ENCODE results near the gene SMCR8.
"Not testable (repeated sequence)": the region's sequence is repeated elsewhere in the genome, so short reads cannot be mapped to it uniquely, and the experiment has no call there.

Gene SMCR8

DNA sequence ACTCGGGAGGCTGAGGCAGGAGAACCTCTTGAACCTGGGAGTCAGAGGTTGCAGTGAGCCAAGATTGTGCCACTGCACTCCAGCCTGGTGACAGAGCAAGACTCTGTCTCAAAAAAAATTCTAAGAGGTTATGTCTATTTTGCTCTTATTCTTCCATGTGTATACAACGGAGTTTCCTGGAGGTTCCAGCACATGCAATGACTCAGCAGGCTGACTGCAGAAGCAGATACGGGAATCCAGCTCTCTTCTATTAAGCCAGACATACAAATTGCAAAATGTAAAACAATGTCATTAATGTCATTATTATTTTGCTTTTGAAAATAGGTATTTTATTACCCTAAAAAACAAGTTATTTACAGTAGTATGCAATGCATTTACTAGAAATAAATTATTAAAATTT is 36.2 kb upstream of the SMCR8 start:
- CTCF ChIA-PET, result no interaction called here
- POLR2A ChIA-PET (ENCODE audit: low non-redundant PET), result no interaction called here
- DNase-seq (ENCODE audit: low spot score), result no peak
- no peak overlapping the region for H3K27ac ChIP-seq
- TF ChIP-seq, protein P1, sequence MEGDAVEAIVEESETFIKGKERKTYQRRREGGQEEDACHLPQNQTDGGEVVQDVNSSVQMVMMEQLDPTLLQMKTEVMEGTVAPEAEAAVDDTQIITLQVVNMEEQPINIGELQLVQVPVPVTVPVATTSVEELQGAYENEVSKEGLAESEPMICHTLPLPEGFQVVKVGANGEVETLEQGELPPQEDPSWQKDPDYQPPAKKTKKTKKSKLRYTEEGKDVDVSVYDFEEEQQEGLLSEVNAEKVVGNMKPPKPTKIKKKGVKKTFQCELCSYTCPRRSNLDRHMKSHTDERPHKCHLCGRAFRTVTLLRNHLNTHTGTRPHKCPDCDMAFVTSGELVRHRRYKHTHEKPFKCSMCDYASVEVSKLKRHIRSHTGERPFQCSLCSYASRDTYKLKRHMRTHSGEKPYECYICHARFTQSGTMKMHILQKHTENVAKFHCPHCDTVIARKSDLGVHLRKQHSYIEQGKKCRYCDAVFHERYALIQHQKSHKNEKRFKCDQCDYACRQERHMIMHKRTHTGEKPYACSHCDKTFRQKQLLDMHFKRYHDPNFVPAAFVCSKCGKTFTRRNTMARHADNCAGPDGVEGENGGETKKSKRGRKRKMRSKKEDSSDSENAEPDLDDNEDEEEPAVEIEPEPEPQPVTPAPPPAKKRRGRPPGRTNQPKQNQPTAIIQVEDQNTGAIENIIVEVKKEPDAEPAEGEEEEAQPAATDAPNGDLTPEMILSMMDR (conservative IDR thresholded peaks at IDR 0.05; ENCODE audit: low read depth), result no peak

DNA sequence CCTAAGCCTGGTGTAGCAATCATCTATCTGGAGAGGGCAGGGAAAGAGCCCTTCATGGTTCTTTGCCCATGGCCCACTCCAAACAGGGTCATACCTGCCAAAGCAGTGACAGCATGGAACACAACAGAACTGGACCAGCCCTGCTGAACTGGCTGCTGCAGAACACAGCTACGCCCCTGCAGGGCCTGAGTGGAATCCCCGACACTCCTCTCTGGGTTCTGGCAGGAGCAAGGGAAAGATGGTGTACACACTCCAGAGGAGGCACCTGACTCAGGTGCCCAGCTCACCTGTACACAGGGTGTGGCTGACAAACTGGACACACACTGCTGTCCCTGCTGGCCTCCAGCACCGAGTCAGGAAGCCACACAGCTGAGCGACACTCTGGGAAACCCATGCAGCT is 34.8 kb upstream of the SMCR8 start:
- TF ChIP-seq, protein P1 (conservative IDR thresholded peaks at IDR 0.05; ENCODE audit: low read depth), result no peak
- no peak for DNase-seq (ENCODE audit: low spot score)
- ChIA-PET POLR2A (ENCODE audit: low non-redundant PET) (no interaction called here), CTCF (interaction anchor here (0.7 kb wide), 1 partner anchor 72 kb away, joined by 4 read pairs; no protein-coding TSS in a partner anchor)
- H3K27ac ChIP-seq, result peak overlapping the region; percentile 31; the same call in 1 of the 2 replicates

DNA sequence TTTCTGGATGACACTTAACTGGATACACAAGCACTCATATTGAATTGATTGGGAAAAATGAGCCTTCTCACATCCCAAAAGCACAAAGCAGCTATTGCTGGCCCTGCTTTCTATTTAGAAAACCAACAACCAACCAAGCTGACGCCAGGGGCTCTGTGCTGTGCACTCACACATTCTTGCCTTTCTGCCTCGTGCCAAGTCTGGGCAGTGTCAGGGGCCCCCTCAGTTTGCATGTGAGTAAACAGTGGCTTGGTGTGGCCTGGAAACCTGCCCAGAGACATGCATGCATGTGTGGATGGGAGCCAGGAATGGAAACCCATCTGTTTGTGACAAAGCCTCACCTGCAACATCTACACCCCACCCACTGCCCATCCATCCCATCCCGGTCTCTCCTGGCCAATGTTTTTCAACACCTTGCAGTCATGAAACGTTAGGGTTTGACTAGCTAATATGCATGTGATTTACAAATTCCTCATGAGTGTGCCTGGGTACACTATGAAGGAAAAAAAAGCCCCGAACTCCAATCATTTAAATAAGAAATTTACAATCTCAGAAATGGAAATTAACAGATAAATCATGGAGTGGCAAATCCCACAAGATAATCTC is 34.2 kb upstream of the SMCR8 start:
- POLR2A ChIA-PET (ENCODE audit: low non-redundant PET), result no interaction called here
- CTCF ChIA-PET, result no interaction called here

DNA sequence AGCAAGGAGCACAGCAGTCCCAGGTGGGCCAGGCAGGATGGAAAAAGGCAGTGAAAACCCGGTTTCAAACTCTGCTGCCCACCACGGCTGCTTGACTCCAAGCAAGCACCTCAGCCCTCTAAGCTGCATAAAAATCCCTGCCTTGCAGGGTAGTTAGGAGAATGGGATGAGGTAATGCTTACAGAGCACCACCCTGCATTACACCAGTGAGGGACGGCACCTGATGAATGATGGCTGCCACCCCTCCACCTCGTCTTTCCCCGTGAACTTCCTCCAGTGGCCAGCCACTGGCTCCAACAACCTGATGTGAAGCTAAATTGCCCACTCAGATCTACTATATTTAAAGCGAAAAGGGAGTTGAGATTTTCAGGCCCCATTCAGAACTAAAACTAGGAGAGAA is 33.3 kb upstream of the SMCR8 start:
- no peak overlapping the region for H3K27ac ChIP-seq
- ChIA-PET CTCF (no interaction called here), POLR2A (ENCODE audit: low non-redundant PET) (no interaction called here)
- TF ChIP-seq, protein P1 (conservative IDR thresholded peaks at IDR 0.05; ENCODE audit: low read depth), result no peak
- no peak for DNase-seq (ENCODE audit: low spot score)

More for the DNA sequence above, 34.2 kb upstream of the SMCR8 start:
- TF ChIP-seq, protein P1 (conservative IDR thresholded peaks at IDR 0.05; ENCODE audit: low read depth), result no peak
- DNase-seq (ENCODE audit: low spot score), result no peak
- H3K27ac ChIP-seq, result peak overlapping the region; percentile 31; the same call in 1 of the 2 replicates

DNA sequence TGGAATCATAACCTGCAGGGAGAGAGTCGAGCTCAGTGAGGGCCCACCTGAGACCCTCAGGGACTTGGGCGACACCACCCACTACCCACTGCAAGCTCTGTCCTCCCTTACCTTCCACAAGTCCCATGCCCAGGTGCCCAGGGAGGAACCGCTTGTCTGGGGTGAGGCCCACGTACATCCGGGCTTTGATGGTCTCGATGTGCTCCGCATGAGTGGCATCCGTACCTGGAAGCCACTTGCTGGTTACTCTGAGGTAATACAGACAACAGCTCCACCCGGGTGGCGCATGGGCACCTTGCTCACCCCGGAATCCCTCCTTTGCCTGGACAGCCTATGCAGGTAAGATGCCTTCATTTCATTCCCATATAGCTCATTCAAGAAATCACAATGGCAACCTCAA is 29.8 kb upstream of the SMCR8 start:
- ChIA-PET POLR2A (ENCODE audit: low non-redundant PET) (no interaction called here), CTCF (interaction anchor here (0.6 to 1.1 kb wide), 2 partner anchors 37 to 43 kb away, joined by 3 to 4 read pairs; no protein-coding TSS in a partner anchor)
- DNase-seq (ENCODE audit: low spot score), result no peak
- TF ChIP-seq, protein P1 (conservative IDR thresholded peaks at IDR 0.05; ENCODE audit: low read depth), result no peak
- no peak overlapping the region for H3K27ac ChIP-seq

DNA sequence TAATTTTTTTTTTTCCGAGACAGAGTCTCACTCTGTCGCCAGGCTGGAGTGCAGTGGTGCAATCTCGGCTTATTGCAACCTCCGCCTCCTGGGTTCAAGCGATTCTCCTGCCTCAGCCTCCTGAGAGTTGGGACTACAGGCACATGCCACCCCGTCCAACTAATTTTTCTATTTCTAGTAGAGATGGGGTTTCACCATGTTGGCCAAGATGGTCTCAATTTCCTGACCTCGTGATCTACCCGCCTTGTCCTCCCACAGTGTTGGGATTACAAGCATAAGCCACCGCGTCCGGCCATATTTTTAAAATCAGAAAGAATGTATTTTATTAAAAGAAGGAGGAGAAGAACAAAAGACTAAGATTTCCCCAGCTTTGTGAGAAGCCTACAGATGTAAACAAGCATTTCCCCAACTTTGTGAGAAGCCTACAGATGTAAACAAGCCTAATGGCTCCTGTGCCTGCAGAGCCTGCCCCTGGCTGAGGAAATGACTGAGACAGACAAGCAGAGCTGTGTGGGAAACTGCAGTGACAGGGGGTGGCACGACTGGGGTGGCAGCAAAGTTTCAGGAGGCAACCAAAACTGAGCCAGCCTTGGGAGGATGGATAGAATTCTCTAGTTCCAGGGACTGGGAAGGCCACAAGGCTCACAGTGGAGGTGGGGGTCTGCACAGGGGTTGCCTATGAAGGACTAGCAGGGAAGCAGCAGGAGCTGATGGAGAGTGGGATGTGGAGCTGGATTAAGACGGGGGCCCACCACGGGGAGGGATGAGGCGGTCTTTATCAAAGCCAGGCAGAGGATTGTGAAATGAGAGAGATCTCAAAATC is 23.2 kb upstream of the SMCR8 start:
- CTCF ChIA-PET, result no interaction called here
- no peak for DNase-seq (ENCODE audit: low spot score)
- POLR2A ChIA-PET (ENCODE audit: low non-redundant PET), result no interaction called here
- TF ChIP-seq, protein P1 (conservative IDR thresholded peaks at IDR 0.05; ENCODE audit: low read depth), result no peak
- no peak overlapping the region for H3K27ac ChIP-seq

DNA sequence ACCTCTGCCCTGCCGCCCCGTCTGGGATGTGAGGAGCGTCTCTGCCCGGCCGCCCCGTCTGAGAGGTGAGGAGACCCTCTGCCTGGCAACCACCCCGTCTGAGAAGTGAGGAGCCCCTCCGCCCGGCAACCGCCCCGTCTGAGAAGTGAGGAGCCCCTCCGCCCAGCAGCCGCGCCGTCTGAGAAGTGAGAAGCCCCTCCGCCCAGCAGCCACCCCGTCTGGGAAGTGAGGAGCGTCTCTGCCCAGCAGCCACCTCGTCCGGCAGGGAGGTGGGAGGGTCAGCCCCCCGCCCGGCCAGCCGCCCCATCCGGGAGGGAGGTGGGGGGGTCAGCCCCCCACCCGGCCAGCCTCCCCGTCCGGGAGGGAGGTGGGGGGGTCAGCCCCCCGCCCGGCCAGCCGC is 17.0 kb upstream of the SMCR8 start:
- CTCF ChIA-PET; H3K27ac ChIP-seq; DNase-seq (ENCODE audit: low spot score); POLR2A ChIA-PET (ENCODE audit: low non-redundant PET): not testable (repeated sequence)
